Natural killer cell treated with Interleukin-12 subunit alpha and Interleukin-12 subunit beta and Interleukin-15 and Interleukin-18, amount 100 ng/mL, for 72 hours (primary cell): Measurements from ENCODE around the gene RPTOR. TPM values are rescaled to one million over a fixed set of nuclear protein-coding genes. Genes with fewer than 3 reads are reported as not detected.

Experiments used
- ATAC-seq, 2 donors: fragments of 150-1000 bp; cut with Tn5 transposase in 1 of 2; sonication (Bioruptor Pico), chemical (Tn5 transposase) in 1 of 2; 2 replicates each; pipeline ENCODE4 v1.10.0; 2021
- DNase-seq: peaks from one replicate; pipeline ENCODE4 v3.0.0; 2022; ENCODE audit warnings: low spot score
- H3K27ac Mint-ChIP-seq, 2 donors: 1 replicate in 1 of 2; 2 replicates in 1 of 2; pipeline ENCODE4 v1.8.0; 2022; ENCODE audit warnings: mixed read lengths in 2 of 2, mild to moderate bottlenecking in 1 of 2, moderate library complexity in 1 of 2
- H3K27me3 Mint-ChIP-seq, 2 donors: 1 replicate in 1 of 2; 2 replicates in 1 of 2; pipeline ENCODE4 v1.8.0; 2022; ENCODE audit warnings: mixed read lengths in 2 of 2
- H3K36me3 Mint-ChIP-seq: one replicate; pipeline ENCODE4 v1.8.0; 2022; ENCODE audit warnings: mixed read lengths
- H3K4me1 Mint-ChIP-seq, 2 donors: 1 replicate in 1 of 2; 2 replicates in 1 of 2; pipeline ENCODE4 v1.8.0; 2022; ENCODE audit warnings: low read depth in 2 of 2, mixed read lengths in 2 of 2, mild to moderate bottlenecking in 1 of 2
- H3K4me3 Mint-ChIP-seq: one replicate; pipeline ENCODE4 v1.8.0; 2022; ENCODE audit warnings: mixed read lengths
- H3K9me3 Mint-ChIP-seq: 2 replicates; pipeline ENCODE4 v1.8.0; 2022; ENCODE audit warnings: mixed read lengths
- total RNA-seq, 2 donors: library from RNA; stranded (reverse); gene quantifications; one replicate each; pipeline ENCODE4 v1.2.3, GENCODE V29; 2022

RPTOR gene
- total RNA-seq, 2 donors from 2014 or later = 44.1 to 92.4 TPM

DNA sequence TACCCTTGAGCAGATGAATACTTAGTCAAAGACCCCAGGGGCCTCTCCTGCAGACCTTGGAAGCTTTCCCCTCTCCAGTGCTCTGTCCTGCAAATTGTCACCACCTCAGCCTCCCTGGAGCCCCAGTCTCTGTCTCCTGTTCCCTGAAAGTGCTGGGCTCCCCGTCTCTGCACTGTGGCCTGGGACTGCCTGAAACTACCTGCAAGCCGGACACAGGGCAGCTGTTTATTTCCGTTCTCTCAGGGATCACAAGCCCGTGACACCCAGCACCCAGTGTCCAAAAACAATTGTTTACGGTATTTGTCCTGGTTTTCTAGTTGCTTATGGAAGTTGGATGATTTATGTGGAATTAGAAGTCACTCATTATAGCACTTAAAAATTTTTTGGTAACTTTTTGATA lies 365.4 kb downstream of the RPTOR start:
- no peak overlapping the region for H3K4me3 Mint-ChIP-seq
- DNase-seq (no peak), ATAC-seq (no peak)
- H3K9me3 Mint-ChIP-seq = no peaks in the 10 kb centered on the region
- H3K27me3 Mint-ChIP-seq = no peaks in the 10 kb centered on the region
- no peak overlapping the region for H3K27ac Mint-ChIP-seq
- H3K4me1 Mint-ChIP-seq = no peaks in the 10 kb centered on the region
- peaks cover 7% of the 10 kb centered on the region for H3K36me3 Mint-ChIP-seq

- Mint-ChIP-seq H3K27me3 (no peaks in the 10 kb centered on the region), H3K36me3 (peaks cover 7% of the 10 kb centered on the region), H3K27ac (no peak overlapping the region), H3K4me3 (no peak overlapping the region), H3K4me1 (no peaks in the 10 kb centered on the region), H3K9me3 (no peaks in the 10 kb centered on the region)
- no peak for ATAC-seq
- DNase-seq = no peak
Observed at GRCh38 chr17:80912476-80912875, 367.8 kb downstream of the RPTOR start.

- Mint-ChIP-seq H3K4me3 (no peak overlapping the region), H3K9me3 (no peaks in the 10 kb centered on the region)
- no peak for ATAC-seq
Observed at GRCh38 chr17:80913928-80914821, 369.5 kb downstream of the RPTOR start.

GRCh38 chr17:80916246-80916645 lies 371.6 kb downstream of the RPTOR start:
- Mint-ChIP-seq H3K27ac (no peak overlapping the region), H3K27me3 (no peaks in the 10 kb centered on the region), H3K9me3 (no peaks in the 10 kb centered on the region), H3K4me3 (no peak overlapping the region), H3K36me3 (no peaks in the 10 kb centered on the region), H3K4me1 (no peaks in the 10 kb centered on the region)
- DNase-seq (no peak), ATAC-seq (peak in 1 of 2 donors; percentile 47)

More at GRCh38 chr17:80913928-80914821, 369.5 kb downstream of the RPTOR start:
- Mint-ChIP-seq H3K4me1 (no peaks in the 10 kb centered on the region), H3K27me3 (no peaks in the 10 kb centered on the region), H3K36me3 (peaks cover 7% of the 10 kb centered on the region), H3K27ac (no peak overlapping the region)
- DNase-seq = no peak

- DNase-seq (no peak), ATAC-seq (peak in 1 of 2 donors; percentile 51)
- H3K4me1 Mint-ChIP-seq = no peaks in the 10 kb centered on the region
- no peaks in the 10 kb centered on the region for H3K27me3 Mint-ChIP-seq
- no peak overlapping the region for H3K27ac Mint-ChIP-seq
- no peaks in the 10 kb centered on the region for H3K9me3 Mint-ChIP-seq
- H3K4me3 Mint-ChIP-seq = no peak overlapping the region
- no peaks in the 10 kb centered on the region for H3K36me3 Mint-ChIP-seq
Observed at GRCh38 chr17:80917716-80918560, 373.3 kb downstream of the RPTOR start.

- no peaks in the 10 kb centered on the region for H3K9me3 Mint-ChIP-seq
- no peaks in the 10 kb centered on the region for H3K27me3 Mint-ChIP-seq
- no peak for ATAC-seq
- DNase-seq = no peak
- no peak overlapping the region for H3K4me3 Mint-ChIP-seq
- no peak overlapping the region for H3K27ac Mint-ChIP-seq
- H3K4me1 Mint-ChIP-seq = no peaks in the 10 kb centered on the region
- H3K36me3 Mint-ChIP-seq = no peaks in the 10 kb centered on the region
Observed at GRCh38 chr17:80918731-80919130, 374.1 kb downstream of the RPTOR start.

- no peaks in the 10 kb centered on the region for H3K36me3 Mint-ChIP-seq
- ATAC-seq (peak in 1 of 2 donors; percentile 10), DNase-seq (no peak)
- H3K9me3 Mint-ChIP-seq = no peaks in the 10 kb centered on the region
- no peak overlapping the region for H3K4me3 Mint-ChIP-seq
- H3K27ac Mint-ChIP-seq = no peak overlapping the region
- no peaks in the 10 kb centered on the region for H3K4me1 Mint-ChIP-seq
- H3K27me3 Mint-ChIP-seq = no peaks in the 10 kb centered on the region
Observed at GRCh38 chr17:80919331-80920311, 375.0 kb downstream of the RPTOR start.

DNA sequence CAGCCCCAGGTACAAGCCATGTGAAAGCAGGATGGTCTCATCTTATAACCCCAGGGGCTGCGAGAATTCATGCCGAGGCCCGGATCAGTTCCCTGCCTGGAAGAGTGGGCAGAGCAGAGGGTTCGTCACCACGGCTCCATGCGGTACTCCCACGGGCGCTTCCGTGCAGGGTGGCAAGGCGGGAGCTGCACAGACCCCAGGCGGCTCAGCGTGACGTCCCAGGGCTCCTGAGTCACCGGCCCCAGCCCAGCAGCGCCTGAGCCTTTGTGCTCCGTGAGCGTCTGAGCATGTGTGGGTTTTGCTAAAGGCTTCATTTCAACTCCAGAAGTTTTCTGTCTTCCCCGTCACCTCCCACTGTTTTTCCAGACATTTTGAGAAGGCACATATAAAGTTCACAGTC lies 375.8 kb downstream of the RPTOR start:
- no peaks in the 10 kb centered on the region for H3K4me1 Mint-ChIP-seq
- H3K9me3 Mint-ChIP-seq = no peaks in the 10 kb centered on the region
- DNase-seq = no peak
- no peak overlapping the region for H3K27ac Mint-ChIP-seq
- no peaks in the 10 kb centered on the region for H3K27me3 Mint-ChIP-seq
- ATAC-seq = no peak
- no peaks in the 10 kb centered on the region for H3K36me3 Mint-ChIP-seq
- no peak overlapping the region for H3K4me3 Mint-ChIP-seq

DNA sequence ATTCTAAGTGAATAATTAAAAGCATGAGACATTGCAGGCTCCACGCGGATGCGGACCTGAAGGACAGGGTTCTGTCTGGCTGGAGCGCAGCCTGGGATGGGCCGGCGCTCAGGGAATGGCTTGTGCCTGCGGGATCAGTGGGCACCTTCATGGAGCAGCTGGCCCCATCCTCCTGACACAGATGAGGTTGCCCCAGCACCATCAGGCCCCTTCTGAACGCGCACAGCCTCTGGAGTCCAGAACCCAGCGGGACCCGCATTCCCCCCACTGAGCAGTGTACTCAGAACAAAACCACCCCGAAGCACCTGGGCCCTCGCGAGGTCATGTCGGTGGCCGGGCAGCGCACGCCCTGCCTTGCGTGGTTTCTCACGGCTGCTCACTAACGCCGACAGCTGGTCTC lies 376.5 kb downstream of the RPTOR start:
- Mint-ChIP-seq H3K27ac (no peak overlapping the region), H3K4me3 (no peak overlapping the region), H3K9me3 (no peaks in the 10 kb centered on the region), H3K4me1 (no peaks in the 10 kb centered on the region), H3K27me3 (no peaks in the 10 kb centered on the region), H3K36me3 (no peaks in the 10 kb centered on the region)
- DNase-seq (no peak), ATAC-seq (no peak)

DNA sequence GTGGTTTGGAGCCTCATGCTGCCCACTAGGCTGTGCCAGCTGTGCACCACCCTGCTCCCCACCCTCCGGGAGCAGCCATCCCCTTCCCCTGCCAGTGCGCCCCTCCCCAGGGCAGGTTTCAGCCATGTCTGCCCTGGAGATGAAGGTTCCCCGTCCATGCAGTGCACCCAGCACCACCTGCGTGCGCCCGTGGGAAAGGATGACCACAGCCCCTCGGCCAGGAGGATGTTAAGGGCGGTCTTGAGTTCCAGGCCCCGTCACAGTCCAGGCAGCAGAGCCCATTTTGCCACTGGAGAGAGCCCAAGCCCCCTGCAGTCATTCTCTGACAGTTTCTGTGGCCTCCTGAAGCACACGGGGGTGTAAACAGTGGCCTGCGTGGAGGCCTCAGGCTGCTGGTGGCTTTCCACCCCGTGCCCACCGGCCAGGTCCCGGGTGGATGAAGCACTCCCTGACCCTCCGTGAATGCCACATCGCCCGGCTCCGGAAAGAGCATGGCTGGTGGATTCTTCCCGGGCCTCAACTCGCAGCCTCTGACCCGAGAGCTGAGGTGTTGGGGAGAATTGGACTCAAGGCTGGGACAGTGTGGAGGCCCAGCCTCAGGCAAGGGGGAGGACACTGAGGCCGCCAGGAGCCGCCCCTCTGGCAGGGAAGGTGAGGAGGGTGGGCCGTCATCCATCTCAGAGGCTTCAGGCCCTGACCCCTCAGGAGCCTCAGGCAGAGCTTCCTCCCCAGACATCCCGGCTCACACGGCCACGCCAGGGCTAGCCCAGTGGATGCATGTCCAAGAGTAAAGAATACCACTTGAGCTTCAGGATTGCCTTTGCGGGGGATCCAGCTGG lies 377.3 kb downstream of the RPTOR start:
- no peak overlapping the region for H3K4me3 Mint-ChIP-seq
- no peaks in the 10 kb centered on the region for H3K4me1 Mint-ChIP-seq
- H3K27ac Mint-ChIP-seq = no peak overlapping the region
- no peaks in the 10 kb centered on the region for H3K9me3 Mint-ChIP-seq
- H3K36me3 Mint-ChIP-seq = no peaks in the 10 kb centered on the region
- ATAC-seq (no peak), DNase-seq (no peak)
- H3K27me3 Mint-ChIP-seq = no peaks in the 10 kb centered on the region

DNA sequence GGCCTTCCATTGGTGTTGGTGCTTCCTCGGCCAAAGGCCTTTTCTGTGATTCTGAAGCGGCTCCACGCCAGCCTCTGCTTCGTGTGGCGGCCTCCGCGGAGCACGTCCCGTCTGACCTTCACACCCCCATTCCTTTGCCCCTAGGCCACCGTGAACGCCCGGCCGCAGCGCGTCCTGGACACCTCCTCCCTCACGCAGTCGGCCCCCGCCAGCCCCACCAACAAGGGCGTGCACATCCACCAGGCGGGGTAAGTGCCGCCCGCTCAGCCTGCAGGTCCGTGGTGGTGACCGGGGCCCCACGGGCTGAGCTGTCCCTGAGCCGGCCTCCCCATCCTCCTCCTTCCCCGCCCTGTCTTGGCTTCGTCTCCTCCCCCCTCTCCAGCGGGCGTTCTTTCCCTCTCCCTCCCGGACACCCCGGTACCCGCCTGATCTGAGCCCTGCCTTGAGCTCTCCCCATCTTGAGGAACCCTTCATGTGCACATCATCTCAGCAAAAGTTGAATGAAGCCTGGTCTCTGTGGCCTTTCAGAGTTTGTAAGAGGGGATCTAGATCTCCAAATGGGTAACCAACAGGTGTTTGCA lies 378.0 kb downstream of the RPTOR start:
- no peaks in the 10 kb centered on the region for H3K9me3 Mint-ChIP-seq
- H3K27ac Mint-ChIP-seq = no peak overlapping the region
- no peaks in the 10 kb centered on the region for H3K4me1 Mint-ChIP-seq
- ATAC-seq = no peak
- H3K36me3 Mint-ChIP-seq = no peaks in the 10 kb centered on the region
- DNase-seq = no peak
- H3K4me3 Mint-ChIP-seq = no peak overlapping the region
- H3K27me3 Mint-ChIP-seq = no peaks in the 10 kb centered on the region

- no peaks in the 10 kb centered on the region for H3K9me3 Mint-ChIP-seq
- H3K4me3 Mint-ChIP-seq = no peak overlapping the region
- no peak overlapping the region for H3K27ac Mint-ChIP-seq
- no peaks in the 10 kb centered on the region for H3K36me3 Mint-ChIP-seq
- ATAC-seq (no peak), DNase-seq (no peak)
- H3K27me3 Mint-ChIP-seq = no peaks in the 10 kb centered on the region
- no peaks in the 10 kb centered on the region for H3K4me1 Mint-ChIP-seq
Observed at GRCh38 chr17:80923211-80924110, 378.8 kb downstream of the RPTOR start.
